HG03469 (cell line): ENCODE results near the gene AFDN.

Experiments used
- ATAC-seq: cut with Tn5 transposase; IDR thresholded peaks from one replicate; pipeline ENCODE4 v1.9.1; 2021; ENCODE audit warnings: mild to moderate bottlenecking, moderate library complexity, moderate number of reproducible peaks; ENCODE audit not compliant: unreplicated experiment

The AFDN gene

GRCh38 chr6:167910652-167911051 lies 83.9 kb downstream of the AFDN start:
- ATAC-seq: no peak

DNA sequence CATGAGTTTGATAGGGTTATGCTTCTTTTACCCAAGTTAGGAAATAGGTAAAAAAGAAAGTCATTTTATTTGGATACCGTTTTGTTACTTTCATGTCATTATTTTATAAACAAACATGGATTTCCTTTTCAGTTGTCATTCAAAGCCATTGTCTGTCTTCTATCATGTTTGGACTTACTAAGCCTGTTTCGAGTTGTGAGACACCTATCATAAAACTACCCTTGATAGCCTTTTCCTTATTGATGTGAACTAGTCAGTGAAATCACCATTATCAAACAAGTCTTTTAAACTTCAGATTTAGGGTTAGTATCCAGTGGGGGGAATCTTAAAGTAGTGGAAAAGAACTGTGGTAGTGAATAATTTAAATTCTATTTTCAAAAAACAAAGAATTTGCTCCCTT lies 85.8 kb downstream of the AFDN start:
- ATAC-seq: no peak

- ATAC-seq: no peak
Observed at GRCh38 chr6:167913699-167914098, 87.0 kb downstream of the AFDN start.

DNA sequence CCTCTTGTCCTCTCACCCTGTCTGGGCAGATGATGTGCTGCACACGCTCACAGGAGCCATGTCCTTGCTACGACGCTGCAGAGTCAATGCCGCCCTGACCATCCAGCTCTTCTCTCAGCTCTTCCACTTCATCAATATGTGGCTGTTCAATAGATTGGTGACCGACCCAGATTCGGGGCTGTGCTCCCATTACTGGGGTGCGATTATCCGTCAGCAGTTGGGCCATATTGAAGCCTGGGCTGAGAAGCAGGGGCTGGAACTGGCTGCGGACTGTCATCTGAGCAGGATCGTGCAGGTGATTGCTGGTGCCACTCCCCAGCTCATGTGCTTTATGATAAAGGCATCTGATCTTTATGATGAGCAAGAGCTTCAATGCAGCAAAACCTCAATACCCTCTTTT lies 88.4 kb downstream of the AFDN start:
- ATAC-seq: no peak

GRCh38 chr6:167917551-167918154 lies 90.9 kb downstream of the AFDN start:
- ATAC-seq: no peak

DNA sequence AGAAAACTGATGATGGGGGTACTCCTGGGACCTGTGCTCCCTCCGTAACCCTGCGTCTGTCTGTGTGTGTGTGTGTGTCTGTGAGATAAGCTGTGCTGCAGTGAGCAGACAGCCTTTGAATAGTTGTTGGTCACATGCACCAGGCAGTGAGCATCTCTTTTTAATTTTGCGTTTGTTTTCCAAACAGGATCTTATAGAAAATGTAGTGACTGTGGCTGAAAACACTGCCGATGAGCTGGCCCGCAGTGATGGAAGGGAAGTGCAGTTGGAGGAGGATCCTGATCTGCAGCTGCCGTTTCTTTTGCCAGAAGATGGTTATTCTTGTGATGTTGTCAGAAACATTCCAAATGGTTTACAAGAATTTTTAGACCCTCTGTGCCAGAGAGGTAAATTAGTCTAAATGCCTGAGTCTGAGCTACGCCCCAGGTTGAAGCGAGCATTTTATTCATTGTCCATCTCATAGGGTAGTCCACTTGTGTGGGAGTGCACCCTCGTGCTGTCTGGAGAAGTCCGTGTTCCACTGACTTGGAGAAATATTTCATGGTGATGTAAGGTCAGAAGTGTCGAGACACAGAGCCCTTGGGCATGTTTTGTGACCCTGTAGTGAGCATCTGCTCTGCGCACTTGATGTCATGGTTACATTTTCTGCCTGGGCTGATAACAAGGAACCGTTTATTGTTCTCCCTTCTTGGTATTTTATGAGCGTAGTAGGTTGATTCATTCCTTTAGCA lies 92.0 kb downstream of the AFDN start:
- ATAC-seq: no peak

GRCh38 chr6:167919349-167919748 lies 92.6 kb downstream of the AFDN start:
- no peak for ATAC-seq

- ATAC-seq: no peak
Observed at GRCh38 chr6:167920165-167920564, 93.5 kb downstream of the AFDN start.

- ATAC-seq: no peak
Observed at GRCh38 chr6:167921831-167922230, 95.1 kb downstream of the AFDN start.

- no peak for ATAC-seq
Observed at GRCh38 chr6:167925026-167925425, 98.3 kb downstream of the AFDN start.

GRCh38 chr6:167927246-167927645 lies 100.5 kb downstream of the AFDN start:
- no peak for ATAC-seq

DNA sequence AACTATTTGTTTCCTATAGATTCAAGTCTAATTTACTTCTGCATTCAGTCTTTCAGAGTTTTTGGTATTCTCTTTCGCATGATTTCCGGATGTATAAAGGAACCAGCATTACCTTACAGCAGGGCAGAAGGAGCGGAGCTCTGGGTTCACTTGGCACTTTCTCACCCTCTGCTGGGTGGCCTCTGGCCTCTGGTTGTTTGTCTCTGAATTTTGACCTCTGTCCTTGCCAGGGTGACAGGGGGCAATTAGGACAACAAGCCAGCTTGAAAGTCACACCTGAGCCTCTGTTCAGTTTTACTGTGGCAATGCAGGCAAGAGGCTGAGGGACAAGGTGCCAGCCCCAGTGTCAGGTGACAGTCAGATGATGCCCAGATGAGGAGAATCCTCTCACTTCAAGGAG lies 101.4 kb downstream of the AFDN start:
- ATAC-seq: no peak

DNA sequence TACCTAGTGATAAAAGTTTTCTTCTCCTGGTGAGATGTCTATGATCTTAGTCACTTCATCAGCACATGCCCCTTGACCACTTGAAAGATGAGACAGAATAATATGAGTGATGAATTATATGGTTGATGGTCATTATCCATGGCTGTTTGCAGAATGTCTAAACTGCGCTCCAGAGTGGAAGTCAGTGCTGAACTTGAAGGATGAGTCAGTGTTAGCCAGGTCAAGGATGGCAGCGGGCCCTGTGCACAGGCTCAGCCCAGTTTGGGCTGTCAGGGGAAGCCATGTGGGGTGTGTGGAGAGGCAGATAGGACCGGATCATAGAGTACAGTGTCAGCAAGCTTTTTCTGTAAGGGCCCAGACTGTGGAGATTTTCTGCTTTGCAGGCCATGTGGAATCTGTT lies 103.6 kb downstream of the AFDN start:
- no peak for ATAC-seq

GRCh38 chr6:167932468-167933276 lies 106.0 kb downstream of the AFDN start:
- ATAC-seq: no peak

- ATAC-seq: no peak
Observed at GRCh38 chr6:167933290-167933689, 106.6 kb downstream of the AFDN start.

- no peak for ATAC-seq
Observed at GRCh38 chr6:167933847-167934246, 107.1 kb downstream of the AFDN start.

DNA sequence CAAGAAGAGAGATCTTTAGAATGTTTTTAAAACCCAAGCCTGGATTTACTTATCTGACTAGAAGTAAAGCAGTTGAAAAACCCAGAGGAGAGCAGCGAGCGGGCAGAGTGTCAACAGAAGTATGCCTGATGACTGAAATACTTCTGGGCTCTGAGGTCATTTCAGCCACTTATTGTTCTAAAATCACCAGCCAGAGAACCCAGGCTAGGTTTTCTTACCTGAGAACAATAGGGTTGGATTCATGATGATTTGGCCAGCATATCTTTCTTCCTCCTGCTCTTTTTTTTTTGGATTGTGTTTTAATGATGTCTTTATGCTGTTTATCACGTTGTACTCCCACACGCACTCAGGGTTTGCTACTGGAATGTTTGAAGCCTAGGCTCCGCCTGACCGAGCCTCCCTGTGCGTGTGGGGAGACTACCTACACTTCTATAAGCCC lies 107.7 kb downstream of the AFDN start:
- no peak for ATAC-seq

- no peak for ATAC-seq
Observed at GRCh38 chr6:167936051-167936450, 109.3 kb downstream of the AFDN start.

DNA sequence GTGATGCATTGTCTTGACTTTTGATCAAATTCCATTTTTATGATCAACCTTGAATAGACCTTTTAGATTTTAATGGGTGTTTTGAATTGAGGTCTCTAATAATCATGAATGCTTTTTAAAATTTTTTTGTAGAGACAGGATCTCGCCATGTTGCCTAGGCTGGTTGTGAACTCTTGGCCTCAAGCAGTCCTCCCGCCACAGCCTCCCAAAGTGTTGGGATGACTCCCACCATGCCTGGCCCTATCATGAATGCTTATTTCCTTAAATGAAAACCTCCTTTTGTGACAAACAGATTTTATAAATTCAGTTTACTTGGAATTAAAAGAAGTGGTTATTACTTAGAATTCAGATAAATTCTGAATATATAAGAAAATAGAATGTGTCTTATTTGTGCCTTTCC lies 110.6 kb downstream of the AFDN start:
- ATAC-seq: no peak

- ATAC-seq: no peak
Observed at GRCh38 chr6:167937948-167938911, 111.5 kb downstream of the AFDN start.

- no peak for ATAC-seq
Observed at GRCh38 chr6:167941822-167942221, 115.1 kb downstream of the AFDN start.
